GM19099 (cell line): ENCODE data around the gene EPYC.

Experiments used
- POLR2A ChIP-seq: IDR thresholded peaks from 3 replicates; pipeline ENCODE4 v1.6.1; 2011; ENCODE audit warnings: low read depth; ENCODE audit not compliant: insufficient read length; ENCODE audit errors: extremely low read depth

Gene EPYC

GRCh38 chr12:91007531-91008290 is 2.9 kb upstream of the EPYC start:
- TF ChIP-seq POLR2A, result no peak

- no peak for TF ChIP-seq POLR2A
These were observed 1.0 kb downstream of the EPYC start for GRCh38 chr12:91003737-91004136.

DNA sequence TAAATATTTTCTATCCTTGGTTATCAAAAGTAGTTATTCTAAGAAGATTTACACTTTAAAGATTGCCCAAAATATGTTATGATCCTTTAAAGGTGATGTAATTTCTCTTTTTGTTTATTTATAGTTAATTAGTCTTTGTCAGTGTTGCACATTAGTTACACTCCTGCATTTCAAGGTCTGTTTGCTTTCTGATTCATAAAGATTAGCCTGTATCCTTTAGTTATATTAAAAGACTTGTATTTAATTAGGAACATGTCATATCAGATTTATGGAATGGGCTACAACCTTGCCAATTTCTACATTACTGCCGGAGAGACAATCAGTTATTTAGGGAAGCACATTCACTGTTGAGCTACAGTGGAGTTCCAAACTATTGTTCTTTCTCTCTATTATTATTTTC is 3.5 kb downstream of the EPYC start:
- TF ChIP-seq POLR2A, result no peak

- no peak for TF ChIP-seq POLR2A
These were observed 4.8 kb downstream of the EPYC start for GRCh38 chr12:90999966-91000365.

- TF ChIP-seq POLR2A, result no peak
These were observed 5.2 kb downstream of the EPYC start for GRCh38 chr12:90999527-90999926.

GRCh38 chr12:90995010-90995409 is 9.8 kb downstream of the EPYC start:
- TF ChIP-seq POLR2A, result no peak

DNA sequence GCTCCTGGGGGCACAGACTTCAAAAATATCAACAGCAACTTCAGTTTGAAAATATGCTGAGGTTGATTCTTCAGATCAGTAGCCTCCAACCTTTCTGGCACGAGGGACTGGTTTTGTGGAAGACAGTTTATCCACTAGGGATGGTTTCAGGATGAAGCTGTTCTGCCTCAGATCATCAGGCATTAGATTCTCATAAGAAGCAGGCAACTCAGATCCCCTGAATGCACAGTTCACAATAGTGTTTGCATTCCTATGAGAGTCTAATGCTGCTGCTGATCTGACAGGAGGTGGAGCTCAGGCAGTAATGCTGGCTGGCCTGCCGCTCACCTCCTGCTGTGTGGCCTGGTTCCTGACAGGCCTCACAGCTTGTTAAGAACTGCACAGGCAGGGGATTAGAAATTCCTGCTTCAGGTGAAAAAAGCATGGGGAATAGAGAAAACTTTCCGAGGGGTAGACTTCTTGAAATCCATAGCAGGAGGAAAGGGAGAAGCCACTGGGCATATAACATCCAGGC is 12.8 kb downstream of the EPYC start:
- TF ChIP-seq POLR2A, result no peak

DNA sequence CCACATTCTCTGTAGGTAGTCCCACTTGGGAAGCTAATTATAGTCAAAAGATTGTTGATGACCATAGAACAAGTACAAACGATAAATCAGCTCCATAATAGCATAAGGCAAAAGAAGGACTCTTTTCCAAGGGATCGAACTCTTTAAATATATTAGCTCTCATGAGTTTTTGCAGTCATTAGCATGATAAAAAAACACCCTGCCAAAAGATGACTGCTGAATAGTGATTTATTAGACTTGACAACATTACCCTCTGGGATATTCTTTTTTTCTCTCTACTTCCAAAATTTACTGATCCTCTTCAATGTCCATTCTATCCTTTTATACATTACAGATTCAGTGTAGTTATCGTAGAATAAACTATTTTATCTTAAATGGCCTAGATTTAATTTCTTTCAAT is 14.2 kb downstream of the EPYC start:
- TF ChIP-seq POLR2A, result no peak

DNA sequence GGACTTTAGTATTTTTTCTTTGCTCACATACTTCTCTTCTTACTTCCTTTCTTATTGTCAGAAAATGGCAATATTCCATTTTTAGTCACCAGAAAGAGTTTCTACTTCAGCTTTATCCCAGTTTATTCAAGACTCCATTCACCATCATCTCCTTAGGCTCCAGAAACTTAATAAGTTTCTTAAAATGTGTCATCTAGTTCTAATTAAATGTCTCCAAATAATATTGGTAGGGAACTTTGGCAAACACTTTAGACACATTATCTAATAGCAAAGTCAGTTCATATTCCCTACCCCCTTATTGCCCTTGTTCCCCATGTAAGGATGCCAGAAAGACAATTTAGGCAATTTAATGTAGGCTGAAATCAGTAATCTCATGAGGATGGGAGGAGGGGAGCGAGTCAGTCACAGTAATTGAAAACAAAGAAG is 15.1 kb downstream of the EPYC start:
- TF ChIP-seq POLR2A, result no peak

- no peak for TF ChIP-seq POLR2A
These were observed 17.3 kb downstream of the EPYC start for GRCh38 chr12:90987520-90987919.

DNA sequence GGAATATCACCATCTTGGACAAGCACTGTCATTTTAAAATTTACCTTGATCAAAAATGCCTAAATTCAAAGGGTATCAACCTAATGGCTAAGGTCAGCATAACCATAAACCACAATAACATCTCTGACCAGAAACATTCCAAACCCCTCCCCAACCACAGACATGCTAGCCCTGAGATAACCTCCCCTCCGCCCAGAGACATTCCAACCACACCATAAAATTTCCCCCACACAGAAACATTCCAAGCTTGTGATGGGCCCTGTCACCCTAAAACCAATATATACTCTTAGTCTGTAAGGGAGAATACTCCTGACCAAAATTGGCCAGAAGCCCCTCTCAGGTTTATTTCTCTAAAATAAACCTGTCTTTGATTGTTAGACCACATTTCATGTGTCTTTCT is 17.7 kb downstream of the EPYC start:
- TF ChIP-seq POLR2A, result no peak

GRCh38 chr12:90984114-90984513 is 20.7 kb downstream of the EPYC start:
- no peak for TF ChIP-seq POLR2A

GRCh38 chr12:90982170-90982569 is 22.6 kb downstream of the EPYC start:
- no peak for TF ChIP-seq POLR2A

GRCh38 chr12:90979951-90980350 is 24.8 kb downstream of the EPYC start:
- TF ChIP-seq POLR2A, result no peak

GRCh38 chr12:90979019-90979418 is 25.8 kb downstream of the EPYC start:
- TF ChIP-seq POLR2A, result no peak

DNA sequence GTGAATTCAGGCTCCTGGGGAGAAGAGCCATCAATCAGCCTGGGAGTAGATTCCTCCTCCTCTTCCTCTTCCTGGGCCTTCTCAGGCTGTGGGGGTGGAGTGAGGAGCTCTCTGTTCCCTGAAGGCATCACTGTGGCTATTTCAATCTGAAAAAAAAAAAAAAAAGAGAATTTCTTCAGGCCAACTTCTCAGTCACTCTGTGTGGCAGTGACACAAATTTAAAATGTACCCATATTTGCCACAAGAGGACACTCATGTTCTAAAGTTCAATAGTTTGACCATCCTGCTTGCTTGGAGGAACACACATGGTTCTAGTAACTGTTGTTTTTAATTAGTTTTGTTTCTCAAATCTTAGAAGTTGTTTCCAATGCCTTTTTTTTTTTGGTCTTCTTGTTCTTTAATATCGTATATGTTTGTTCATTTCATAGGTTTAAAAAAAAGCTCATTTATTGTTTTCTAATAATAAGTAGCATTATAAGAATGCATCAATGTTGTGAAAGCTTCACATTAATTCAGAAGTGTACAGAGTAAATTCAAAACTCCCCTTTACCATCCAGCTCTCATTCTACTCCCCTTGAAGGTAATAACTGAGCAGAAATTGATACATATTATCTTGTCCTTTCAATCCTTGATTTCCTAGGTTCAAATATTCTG is 26.5 kb downstream of the EPYC start:
- TF ChIP-seq POLR2A, result no peak
